ENCODE data around the gene PARP12.

Gene PARP12

GRCh38 chr7:140035400-140036223, 27.1 kb downstream of the PARP12 start:
- no peak for DNase-seq (ENCODE audit: low read depth)

GRCh38 chr7:140034421-140034820, 28.3 kb downstream of the PARP12 start:
- no peak for DNase-seq (ENCODE audit: low read depth)

- no peak for DNase-seq (ENCODE audit: low read depth)
These were observed 28.9 kb downstream of the PARP12 start for GRCh38 chr7:140033779-140034363.

- DNase-seq (ENCODE audit: low read depth): no peak
These were observed 29.7 kb downstream of the PARP12 start for GRCh38 chr7:140033036-140033435.

- no peak for DNase-seq (ENCODE audit: low read depth)
These were observed 31.4 kb downstream of the PARP12 start for GRCh38 chr7:140031364-140031763.

GRCh38 chr7:140029072-140029471, 33.7 kb downstream of the PARP12 start:
- DNase-seq (ENCODE audit: low read depth): no peak

- DNase-seq (ENCODE audit: low read depth): no peak
These were observed 34.4 kb downstream of the PARP12 start for GRCh38 chr7:140028311-140028710.

GRCh38 chr7:140027858-140028257, 34.9 kb downstream of the PARP12 start:
- no peak for DNase-seq (ENCODE audit: low read depth)

- no peak for DNase-seq (ENCODE audit: low read depth)
These were observed 35.8 kb downstream of the PARP12 start for GRCh38 chr7:140026935-140027334.

GRCh38 chr7:140025814-140026433, 36.8 kb downstream of the PARP12 start:
- no peak for DNase-seq (ENCODE audit: low read depth)

- DNase-seq (ENCODE audit: low read depth): no peak
These were observed 37.5 kb downstream of the PARP12 start for GRCh38 chr7:140025241-140025640.

GRCh38 chr7:140024585-140024984, 38.2 kb downstream of the PARP12 start:
- no peak for DNase-seq (ENCODE audit: low read depth)

GRCh38 chr7:140023728-140024127, 39.0 kb downstream of the PARP12 start:
- DNase-seq (ENCODE audit: low read depth): no peak

GRCh38 chr7:140022582-140023211, 40.1 kb downstream of the PARP12 start:
- no peak for DNase-seq (ENCODE audit: low read depth)

GRCh38 chr7:140021603-140022002, 41.1 kb downstream of the PARP12 start:
- DNase-seq (ENCODE audit: low read depth): no peak

- DNase-seq (ENCODE audit: low read depth): no peak
These were observed 43.1 kb downstream of the PARP12 start for GRCh38 chr7:140019606-140020005.

- DNase-seq (ENCODE audit: low read depth): no peak
These were observed 43.6 kb downstream of the PARP12 start for GRCh38 chr7:140019172-140019571.

- DNase-seq (ENCODE audit: low read depth): no peak
These were observed 44.4 kb downstream of the PARP12 start for GRCh38 chr7:140018125-140019043.

- no peak for DNase-seq (ENCODE audit: low read depth)
These were observed 45.2 kb downstream of the PARP12 start for GRCh38 chr7:140017543-140017942.

- DNase-seq (ENCODE audit: low read depth): no peak
These were observed 45.7 kb downstream of the PARP12 start for GRCh38 chr7:140017034-140017433.

GRCh38 chr7:140016540-140016939, 46.2 kb downstream of the PARP12 start:
- no peak for DNase-seq (ENCODE audit: low read depth)

All from activated T-cell treated with anti-CD3 and anti-CD28 coated beads for 24 hours (primary cell).